NCI-H2196 (cell line): ENCODE results near the gene EPB41.
"Not testable (repeated sequence)": the region's sequence is repeated elsewhere in the genome, so short reads cannot be mapped to it uniquely, and the experiment has no call there.

Experiments
- DNase-seq: peaks from one replicate; lab custom pipeline; 2025; ENCODE audit not compliant: unreplicated experiment; lab: John Stamatoyannopoulos, UW

Gene EPB41

GRCh38 chr1:28926629-28927265 is 12.4 kb downstream of the EPB41 start:
- DNase-seq: peak; percentile 44

- DNase-seq: no peak
Measured at GRCh38 chr1:28927266-28927647, 12.9 kb downstream of the EPB41 start.

- DNase-seq: no peak
Measured at GRCh38 chr1:28927648-28928313, 13.4 kb downstream of the EPB41 start.

GRCh38 chr1:28928314-28928941 is 14.1 kb downstream of the EPB41 start:
- DNase-seq: peak; percentile 42

- no peak for DNase-seq
Measured at GRCh38 chr1:28933277-28933676, 18.9 kb downstream of the EPB41 start.

GRCh38 chr1:28933918-28934317 is 19.5 kb downstream of the EPB41 start:
- DNase-seq: no peak

- DNase-seq: no peak
Measured at GRCh38 chr1:28934676-28935075, 20.3 kb downstream of the EPB41 start.

- no peak for DNase-seq
Measured at GRCh38 chr1:28935293-28935692, 20.9 kb downstream of the EPB41 start.

GRCh38 chr1:28936094-28936493 is 21.7 kb downstream of the EPB41 start:
- DNase-seq: no peak

GRCh38 chr1:28936528-28936927 is 22.2 kb downstream of the EPB41 start:
- DNase-seq: no peak

GRCh38 chr1:28943581-28943980 is 29.2 kb downstream of the EPB41 start:
- not testable (repeated sequence) for DNase-seq

GRCh38 chr1:28950006-28950405 is 35.6 kb downstream of the EPB41 start:
- no peak for DNase-seq

- DNase-seq: no peak
Measured at GRCh38 chr1:28950449-28950848, 36.1 kb downstream of the EPB41 start.

- no peak for DNase-seq
Measured at GRCh38 chr1:28954126-28954726, 39.9 kb downstream of the EPB41 start.

- DNase-seq: peak; percentile 34
Measured at GRCh38 chr1:28956038-28956464, 41.7 kb downstream of the EPB41 start.

GRCh38 chr1:28962114-28962831 is 47.9 kb downstream of the EPB41 start:
- DNase-seq: not testable (repeated sequence)

- DNase-seq: no peak
Measured at GRCh38 chr1:28965271-28965870, 51.0 kb downstream of the EPB41 start.

- no peak for DNase-seq
Measured at GRCh38 chr1:28966617-28967016, 52.2 kb downstream of the EPB41 start.

- peak; percentile 34 for DNase-seq
Measured at GRCh38 chr1:28971980-28972771, 57.8 kb downstream of the EPB41 start.
